ENCODE data around the gene ENPP1.

The ENPP1 gene

DNA sequence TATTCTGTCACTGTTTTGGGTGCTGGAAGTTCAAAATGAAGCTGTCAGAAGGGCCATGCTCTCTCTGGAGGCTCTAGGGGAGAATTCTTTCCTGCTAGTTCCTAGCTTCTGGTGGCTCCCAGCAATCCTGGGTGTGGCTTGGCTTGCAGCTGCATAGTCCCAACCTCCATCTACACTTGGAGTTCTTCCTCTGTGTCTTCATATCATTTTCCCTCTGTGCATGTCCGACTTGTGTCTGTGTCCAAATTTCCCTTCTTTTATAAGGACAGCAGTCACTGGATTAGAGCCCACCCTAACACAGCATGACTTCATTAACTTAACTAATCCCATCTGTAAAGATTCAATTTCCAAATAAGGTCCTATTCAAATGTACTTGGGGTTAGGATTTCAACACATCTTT is 23.3 kb upstream of the ENPP1 start:
- no peak for DNase-seq

DNA sequence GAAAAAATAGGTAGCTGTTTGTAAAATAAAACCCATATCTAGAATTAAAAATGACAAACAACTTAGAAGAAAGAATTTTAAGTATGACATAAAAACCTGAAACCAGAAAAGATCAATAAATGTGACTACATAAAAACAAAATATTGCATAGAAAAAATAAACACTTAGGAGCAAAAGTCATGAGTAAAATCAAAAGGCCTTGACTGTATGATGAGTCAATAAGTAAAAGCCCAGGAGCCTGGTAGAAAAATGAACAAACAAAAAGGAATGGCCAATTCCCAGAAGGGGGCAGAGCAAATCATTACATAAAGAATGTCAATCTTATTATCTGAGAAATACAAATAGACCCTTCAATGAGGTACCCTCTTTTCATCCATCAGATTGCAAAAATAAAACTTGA is 20.7 kb upstream of the ENPP1 start:
- DNase-seq, result no peak

DNA sequence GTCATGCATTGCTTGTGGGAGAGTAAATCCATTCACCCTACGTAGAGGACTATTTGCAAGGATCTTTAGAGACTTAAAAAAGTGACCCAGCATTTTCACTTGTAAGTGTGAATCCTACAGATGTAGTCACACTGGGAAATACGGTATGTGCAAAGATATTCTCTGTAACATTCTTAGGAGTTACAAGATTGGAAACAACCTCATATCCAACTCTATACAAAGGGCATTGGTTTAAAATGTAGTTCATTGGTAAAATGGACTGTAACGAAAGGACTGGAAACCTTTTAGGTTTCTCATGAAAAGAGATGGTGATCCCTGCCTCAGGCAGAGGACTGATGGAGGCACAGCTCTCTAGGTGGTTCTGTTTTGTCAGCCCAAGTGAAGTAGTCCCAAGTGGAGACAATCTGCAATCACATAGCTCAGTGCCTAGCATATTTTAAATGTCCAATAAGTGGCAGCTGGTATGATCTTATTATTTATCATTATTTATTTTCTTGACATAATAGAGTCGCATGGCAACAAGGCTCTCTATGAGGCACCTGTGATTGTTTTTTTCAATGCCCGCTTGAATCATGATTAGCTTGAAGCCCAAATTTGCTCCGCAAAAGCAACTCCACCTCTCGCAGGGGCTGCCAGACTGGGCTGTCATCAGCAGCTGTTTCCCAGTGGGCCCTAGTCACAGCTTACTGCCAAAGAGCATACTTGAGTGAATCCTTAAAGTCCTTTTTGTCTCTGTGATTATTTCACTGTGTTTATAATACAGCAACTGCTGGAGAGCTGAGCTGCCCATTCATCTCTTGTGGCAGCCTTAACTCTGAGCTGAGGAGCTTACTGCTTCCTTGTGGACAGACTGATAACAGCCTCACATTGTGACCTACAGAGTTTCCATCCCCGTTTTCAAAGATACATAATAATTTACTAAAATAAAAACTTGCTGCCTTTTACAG is 19.8 kb upstream of the ENPP1 start:
- DNase-seq, result no peak

DNA sequence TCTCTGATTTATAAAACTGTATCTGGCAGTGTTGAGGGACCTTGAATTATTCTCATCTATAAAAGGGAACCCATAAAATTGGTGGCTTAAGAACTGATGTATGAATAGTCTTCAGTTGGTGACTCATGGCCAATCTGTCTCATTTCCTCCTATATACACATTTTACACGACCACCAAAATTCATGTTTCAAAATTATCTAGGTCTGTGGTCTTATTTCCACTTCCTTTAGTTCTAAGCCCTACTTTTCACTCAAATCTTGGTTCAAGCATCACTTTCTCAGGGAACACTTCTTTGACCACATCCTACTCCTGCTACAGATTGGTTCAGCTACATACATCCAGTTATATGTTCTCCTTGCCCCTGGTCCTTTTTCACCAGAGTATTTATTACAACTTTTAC is 18.6 kb upstream of the ENPP1 start:
- DNase-seq, result no peak

DNA sequence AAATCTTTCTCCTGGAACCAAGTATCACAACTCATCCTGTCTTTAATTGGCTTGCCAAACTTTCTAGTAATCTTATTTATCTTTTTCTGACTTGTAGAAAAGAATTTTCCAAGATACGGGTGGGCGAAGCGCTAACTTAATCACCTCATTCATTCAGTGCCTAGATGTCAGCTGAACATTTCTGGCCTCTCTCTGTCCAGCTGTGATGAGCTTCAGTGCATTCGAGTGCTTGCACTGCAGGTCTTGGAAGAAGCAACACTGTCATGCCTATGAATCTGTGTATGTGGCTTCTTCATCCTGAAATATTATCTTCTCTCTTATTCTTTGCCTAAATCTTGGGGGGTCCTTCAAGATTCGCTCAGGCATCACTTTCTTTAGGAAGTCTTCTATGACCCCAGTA is 16.3 kb upstream of the ENPP1 start:
- no peak for DNase-seq

DNA sequence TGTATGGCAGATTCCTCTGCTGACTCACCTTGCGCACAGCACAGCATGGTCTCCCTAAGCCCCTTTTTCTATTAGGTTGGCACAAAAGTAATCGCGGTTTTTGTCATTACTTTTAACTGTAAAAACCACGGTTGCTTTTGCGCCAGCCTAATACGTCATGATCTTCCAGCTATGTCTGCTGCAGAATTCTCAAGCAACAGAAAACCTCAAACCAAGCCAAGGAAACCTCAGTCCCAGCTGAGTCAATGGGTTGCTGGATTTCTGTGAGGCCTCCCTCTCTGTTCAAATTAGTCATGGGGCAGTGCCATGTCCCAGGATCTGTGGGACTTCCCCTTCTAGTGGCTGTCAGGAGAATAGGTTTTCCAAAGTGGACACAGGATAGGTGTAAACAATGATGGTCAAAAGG is 15.7 kb upstream of the ENPP1 start:
- DNase-seq, result no peak

DNA sequence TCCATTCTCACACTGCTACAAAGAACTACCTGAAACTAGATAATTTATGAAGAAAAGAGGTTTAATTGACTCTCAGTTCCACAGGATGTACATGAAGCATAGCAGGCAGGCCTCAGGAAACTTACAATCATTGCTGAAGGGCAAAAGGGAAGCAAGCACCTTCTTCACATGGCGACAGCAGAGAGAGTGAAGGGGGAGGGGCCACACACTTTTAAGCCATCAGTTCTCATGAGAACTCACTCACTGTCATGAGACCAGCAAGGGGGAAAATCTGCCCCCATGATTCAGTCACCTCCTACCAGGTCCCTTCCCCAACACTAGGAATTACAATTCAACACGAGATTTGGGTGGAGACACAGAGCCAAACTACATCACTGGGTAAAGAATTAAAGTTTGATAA is 12.5 kb upstream of the ENPP1 start:
- DNase-seq, result no peak

DNA sequence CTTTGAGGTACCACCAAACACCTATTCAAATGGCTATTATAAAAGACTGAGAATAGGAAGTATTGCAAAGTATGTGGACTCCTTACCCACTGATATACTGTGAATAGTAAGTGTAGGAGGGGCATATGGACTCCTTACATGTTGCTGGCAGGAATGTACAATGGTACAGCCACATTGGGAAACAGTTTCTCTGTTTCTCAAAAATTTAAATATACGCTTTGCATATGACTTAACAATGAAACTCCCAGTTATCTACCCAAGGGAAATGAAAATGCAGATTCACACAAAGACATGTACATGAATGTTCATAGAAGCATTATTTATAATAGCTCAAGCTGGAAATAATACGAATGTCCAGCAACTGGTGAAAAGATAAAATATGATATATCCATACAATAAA is 5.5 kb upstream of the ENPP1 start:
- DNase-seq, result no peak

DNA sequence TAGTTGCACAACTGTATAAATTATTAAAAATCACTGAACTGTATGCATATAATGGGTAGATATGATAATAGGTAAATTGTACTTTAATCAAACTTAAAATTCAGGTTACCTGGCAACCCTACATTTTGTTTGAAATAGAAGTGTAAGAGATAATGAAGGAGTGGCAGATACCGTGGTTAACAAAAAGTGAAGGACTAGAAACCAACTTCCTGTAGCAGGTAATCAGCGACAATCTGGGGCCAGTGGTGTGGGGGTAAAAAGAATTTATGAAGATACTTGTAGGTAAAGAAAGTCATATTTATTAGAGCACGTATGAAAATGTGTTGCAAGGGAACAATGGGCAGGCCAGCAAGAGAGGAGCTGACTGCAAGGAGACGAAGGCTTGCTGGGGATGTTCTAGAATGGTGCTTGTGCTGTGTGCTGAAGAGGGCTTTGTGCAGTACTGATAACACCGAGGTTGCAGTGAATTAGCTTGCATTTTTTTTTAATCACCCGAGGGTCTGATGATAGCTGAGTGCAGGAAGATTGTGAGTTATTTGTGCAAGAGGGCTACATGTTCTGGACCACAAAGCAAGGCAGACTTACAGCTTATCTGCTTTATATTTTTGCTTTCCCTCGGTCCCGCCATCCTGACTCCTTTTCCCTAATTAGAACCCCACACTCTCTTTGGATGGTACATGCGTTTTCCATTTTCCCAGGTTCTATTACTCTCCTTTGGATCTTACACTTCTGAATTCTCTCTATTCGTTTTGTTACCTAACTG is 4.6 kb upstream of the ENPP1 start:
- DNase-seq, result no peak

DNA sequence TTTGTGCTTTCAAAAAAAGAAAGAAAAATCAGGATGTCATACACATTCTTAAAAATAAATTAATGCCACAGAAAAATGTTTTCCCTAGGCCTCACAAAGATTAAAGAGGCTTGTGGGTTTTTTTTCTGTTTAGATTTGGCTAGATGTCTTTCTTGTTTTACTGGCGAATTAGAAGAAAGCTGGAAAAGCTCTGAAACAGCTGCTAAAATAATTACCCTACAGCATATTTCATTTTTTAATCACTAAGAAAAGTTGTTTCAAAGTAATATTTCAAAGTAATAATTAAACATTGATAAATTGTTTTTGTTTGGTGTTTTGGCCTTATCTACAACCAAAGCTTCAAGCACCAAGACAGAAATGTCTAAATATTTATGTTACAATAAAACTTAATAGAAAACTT is 3.7 kb upstream of the ENPP1 start:
- DNase-seq, result no peak

DNA sequence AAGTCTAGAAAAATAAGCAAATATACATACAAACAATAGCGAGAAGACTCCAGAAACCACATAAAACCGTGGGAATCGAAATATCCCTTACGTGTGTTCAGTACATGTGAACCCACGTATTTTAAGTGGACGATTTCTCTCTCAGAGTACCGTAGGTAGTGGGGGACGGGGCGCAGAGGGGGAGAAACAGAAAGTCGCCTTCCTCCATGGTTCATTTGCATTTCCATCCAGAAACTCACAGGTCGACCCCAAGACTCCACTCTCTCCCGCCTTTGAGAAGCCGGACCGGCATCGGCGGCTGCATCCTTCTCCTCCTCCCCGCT is 538 bp upstream of the ENPP1 start:
- DNase-seq, result no peak

DNA sequence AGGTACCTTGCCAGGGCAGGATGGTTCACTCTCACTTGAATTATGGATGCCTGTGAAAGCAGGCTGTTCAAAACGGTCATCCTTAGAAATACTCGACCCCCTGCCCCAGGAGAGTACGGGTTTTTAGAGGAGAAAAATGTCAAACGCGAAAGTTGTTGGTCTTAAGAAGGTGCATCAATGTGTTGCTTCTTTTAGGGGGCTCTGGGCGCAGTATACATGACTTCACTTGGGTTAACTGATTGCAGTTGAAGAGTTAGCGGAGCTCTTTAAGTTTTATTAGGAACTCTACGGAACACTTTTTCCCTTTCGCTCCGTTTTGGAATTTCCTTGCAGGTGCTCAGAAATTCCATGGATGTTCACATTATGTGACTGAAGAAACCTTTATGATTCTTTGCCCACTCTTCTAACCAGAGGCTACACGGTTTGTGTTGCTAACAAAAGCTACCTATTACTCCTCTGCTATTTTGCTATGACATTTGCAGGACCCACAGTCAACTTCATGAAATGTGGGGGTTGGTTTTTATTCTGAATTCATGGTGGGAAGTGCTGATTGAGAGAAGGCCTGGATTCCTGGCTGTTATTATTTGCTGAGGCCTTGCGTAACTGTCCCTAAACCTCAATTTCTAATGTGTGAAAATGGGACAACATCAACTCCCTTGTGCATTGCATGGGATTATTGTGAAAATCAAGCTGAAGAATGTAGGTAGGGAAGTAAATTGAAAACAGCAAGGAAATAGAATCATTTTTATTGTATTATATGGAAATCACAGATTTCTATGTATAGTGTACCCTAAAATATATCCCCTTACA is 845 bp downstream of the ENPP1 start:
- no peak for DNase-seq

DNA sequence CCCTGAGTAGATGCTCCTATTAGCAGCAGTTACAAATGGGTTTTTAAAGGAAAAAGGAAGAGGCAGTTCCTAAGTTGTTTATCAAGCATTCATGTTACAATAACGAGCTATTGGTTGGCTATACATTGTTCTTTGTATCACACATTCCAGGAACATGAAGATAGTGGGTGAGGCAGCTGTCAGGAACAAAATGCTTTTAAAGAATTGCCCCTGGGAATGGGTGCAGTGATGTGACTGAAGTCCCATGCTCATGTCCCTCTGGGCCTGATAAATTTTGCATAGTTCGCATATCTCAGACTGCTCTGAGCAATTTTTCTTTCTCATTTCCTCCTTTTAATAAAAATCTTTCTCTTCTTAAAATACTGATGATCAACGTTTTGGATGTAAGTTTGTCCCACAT is 3.7 kb downstream of the ENPP1 start:
- no peak for DNase-seq

DNA sequence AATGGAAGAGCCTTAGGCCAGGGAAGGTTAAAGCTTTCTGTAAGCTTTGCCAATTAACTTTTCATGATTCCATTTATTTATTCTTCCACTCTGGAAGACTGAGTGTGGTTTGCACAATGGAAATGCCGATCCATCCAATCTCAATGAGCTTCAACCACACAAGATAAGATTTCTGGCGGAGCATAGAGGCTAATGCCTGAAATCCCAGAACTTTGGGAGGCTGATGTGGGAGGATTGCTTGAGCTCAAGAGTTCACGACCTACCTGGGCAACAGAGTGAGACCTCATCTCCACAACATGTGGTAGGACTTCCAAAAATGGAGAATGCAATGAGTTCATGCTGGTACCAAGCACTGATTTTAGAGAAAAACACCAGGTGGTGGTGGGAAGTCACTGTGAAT is 6.2 kb downstream of the ENPP1 start:
- no peak for DNase-seq

DNA sequence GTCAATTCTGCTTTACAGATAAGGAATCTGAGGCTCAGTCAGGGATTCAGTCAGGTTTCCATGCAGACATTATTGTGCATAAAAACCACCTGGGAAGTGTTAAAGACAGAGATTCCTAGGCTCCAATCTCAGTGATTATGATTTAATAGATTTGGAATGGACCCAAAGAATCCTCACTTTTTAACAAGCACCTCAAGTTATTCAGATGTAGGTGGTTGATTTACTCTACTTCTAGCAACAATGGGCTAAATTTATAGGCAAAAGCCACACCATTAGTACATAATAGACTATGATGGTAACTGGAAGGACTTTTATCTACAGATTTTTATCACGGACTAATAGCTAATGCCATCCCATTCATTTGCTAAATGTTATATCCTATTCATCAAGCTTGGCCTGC is 9.0 kb downstream of the ENPP1 start:
- no peak for DNase-seq

DNA sequence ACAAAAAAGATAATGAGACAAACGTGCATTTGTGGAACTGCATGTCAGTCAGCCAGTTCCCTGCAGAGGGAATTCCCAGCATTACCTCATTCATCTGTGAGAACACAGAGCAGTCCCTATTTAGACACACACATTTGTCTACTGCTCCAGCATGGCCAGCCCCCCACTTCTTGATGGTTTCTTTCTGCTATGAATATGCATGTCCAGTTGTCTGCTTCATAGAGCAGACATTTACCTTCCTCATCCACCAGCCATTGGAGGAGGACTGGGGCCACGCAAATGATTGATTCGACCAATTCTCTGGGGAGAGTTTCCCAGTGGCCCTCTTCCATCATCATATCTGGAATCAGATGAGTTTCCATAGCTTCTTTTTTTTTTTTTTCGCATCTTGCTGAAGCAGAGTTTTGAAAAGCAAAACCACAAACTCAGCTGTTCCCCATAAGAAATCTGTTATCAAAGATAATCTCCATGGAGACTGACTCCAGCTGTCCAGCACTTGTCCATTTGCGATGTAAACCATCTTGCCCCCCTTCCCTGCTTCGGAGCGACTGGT is 11.8 kb downstream of the ENPP1 start:
- DNase-seq, result no peak

DNA sequence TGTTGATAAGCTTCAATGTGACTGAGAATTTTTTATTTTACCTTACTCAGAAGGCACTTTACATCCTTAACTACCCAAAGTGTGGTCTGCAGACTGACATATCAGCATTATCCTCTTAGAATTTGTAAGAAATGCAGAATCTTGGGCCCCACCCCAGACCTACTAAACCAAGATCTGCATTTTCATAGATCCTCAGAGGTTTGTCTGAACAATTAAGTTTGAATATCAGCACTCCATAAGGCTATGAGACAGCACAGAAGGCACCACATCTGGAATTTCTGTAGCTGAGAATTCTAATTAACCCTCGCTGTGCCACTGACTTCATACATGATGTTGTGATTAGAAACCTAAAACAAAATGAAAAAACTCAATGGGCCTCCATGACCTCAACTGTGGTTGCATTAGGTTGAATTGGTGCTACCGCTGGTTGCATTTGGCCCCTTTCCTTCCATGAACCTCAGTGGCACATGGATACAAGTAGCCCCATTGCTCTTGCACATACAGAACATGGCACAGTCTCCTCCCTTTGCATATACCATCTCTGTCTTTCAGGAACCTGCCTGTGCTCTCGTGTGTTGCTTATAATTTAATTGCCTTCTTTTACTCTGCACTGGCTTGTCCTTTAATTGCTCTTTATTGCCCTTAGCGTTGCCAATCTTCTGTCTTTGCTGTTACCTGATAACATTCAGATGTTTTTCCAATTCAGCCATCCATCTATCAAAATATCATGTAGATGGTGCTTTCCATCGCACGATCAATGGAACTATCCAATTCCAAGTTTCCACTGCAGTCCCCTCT is 13.4 kb downstream of the ENPP1 start:
- DNase-seq, result no peak

DNA sequence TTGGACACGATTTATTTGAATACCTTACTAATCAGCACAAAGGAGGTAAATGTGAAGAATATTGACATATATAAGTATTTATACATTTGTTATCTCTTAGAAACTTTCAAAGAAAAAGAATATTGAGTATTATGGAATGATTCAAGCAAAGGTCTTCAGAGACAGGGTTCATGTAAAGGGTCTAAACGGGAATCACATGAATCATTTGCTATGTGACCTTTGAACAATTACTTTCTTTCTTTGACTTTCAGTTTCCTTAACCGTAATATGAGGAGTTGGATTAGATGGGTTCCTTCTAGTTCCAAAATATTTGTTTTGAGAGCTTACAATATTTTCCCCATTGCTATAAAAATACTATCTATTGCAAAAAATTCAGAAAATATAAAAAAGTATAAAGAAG is 14.3 kb downstream of the ENPP1 start:
- no peak for DNase-seq

DNA sequence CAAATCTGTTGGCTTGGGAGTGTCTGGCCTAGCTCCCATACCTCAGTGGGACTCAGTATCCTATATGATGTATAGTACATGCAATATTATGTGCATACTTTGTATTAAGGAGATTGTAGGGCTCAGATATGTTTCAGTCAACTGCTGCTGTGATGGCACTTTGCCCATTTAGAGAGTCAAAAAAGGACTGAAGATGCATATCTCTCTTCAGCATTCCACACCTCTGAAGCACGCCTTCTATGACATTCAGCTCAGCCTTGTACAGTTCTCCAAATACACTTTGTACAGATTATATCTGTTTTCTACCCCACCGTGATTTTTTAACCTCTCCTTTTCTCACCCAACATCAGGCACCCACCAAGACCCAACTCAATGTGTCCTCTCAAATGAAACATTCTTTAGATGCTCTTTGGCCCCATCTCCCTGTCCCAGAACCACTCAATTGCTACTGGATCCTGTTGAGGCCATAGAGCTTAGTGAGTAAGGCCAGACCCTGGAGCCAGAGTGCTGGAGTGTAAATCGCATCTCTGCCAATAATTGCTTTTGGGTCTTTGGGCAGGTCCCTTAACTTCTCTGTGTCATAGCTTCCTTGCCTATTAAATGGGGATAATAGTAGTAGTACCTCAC is 15.6 kb downstream of the ENPP1 start:
- DNase-seq, result no peak

DNA sequence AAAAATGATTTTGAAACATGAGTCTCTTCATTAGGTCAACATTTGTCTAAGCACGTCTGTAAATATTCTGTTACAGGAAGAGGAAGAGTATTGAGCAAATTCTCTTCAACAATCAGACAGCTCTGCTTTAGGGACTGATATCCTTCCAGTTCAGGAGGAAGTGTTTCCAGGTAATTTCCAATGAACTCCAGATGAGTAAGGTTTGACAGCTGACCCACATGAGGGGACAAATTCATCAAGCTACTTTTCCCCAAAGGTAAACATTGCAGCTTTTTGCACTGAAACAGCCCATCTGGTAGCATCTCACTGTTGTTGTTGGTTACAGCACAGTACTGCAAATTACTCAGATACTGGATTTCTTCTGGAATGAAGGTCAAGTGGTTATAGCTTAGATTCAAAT is 18.1 kb downstream of the ENPP1 start:
- no peak for DNase-seq

DNA sequence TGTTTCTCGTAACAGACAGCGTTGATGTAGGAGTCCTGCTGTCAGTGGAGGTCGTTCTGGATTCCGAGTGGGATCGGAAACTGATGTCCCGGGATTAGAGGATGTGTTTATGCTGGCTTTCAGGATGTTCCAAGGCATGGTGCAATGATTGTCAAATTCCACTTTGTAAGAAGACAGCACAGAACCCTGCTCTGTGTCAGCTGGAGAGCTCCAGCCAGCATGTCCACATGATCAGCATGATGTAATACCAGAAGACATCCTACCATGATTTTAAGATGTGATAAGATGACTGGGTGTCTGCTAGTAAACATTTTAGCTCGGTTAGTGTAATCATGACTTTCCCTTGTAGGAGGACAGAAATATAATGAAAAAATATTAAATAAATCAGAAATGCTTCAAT is 20.3 kb downstream of the ENPP1 start:
- DNase-seq, result no peak

DNA sequence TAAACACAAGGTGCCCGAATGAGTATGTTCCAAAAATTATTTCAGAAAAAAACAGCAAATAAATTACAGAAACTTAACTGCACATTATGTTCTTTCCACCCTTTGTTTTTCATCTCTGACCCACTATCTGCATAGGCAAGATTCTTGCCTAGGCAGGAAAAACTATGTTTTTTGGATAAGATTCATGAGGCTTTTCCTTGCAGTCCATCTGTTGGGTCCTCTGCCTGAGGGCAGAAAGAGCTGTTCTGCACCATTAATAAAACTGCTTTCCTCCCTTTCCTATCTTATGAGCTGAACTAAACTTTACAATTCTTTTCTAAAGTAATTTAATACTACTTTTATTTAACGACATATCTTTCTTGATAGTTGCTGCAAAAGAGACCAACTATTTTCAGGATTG is 21.1 kb downstream of the ENPP1 start:
- DNase-seq, result no peak
